Endothelial cell of umbilical vein (primary cell): ENCODE measurements around the gene HFE. TPM values are rescaled to one million over a fixed set of nuclear protein-coding genes. Genes with fewer than 3 reads are reported as not detected.

Experiments
- BruUV-seq: library from RNA; stranded (reverse); fragments of 400-500 nt; replicated peaks from 2 replicates; lab custom pipeline; 2021; lab: Mats Ljungman, UMichigan
- CTCF ChIA-PET: fragments of 300-600, 350-600 bp; sonication (Branson Sonifier 250); formaldehyde crosslinking; loops from one replicate; lab custom pipeline; 2021; ENCODE audit warnings: antibody characterized with exemption, inconsistent platforms; lab: Charles Lee
- POLR2A ChIA-PET: fragments of 300-600, 350-600 bp; sonication (Branson Sonifier 250); formaldehyde crosslinking; loops from one replicate; lab custom pipeline; 2021; ENCODE audit warnings: antibody characterized with exemption, inconsistent platforms; lab: Charles Lee
- DNase-seq: peaks from one replicate; pipeline ENCODE4 v3.0.0-alpha.2; 2011; ENCODE audit warnings: low read depth, low spot score
- FAIRE-seq: peaks from 2 replicates; lab custom pipeline; 2011; peaks lifted over from hg19 to GRCh38; lab: Jason Lieb, UNC
- H2AFZ ChIP-seq: 2 replicates; pipeline ENCODE4 v1.6.0; 2012; ENCODE audit warnings: low read depth, low read length, control low read depth, inconsistent platforms
- H3K27ac ChIP-seq: 2 replicates; pipeline ENCODE4 v1.5.1; 2011; ENCODE audit warnings: low read depth, mild to moderate bottlenecking, control low read depth, low read length, moderate library complexity; ENCODE audit not compliant: insufficient read depth
- H3K27me3 ChIP-seq, 2 experiments: 2 replicates each; pipeline versions ENCODE4 v1.6.0 to v1.6.1; 2011; ENCODE audit warnings: low read length in 2 of 2, mixed read lengths in 1 of 2; ENCODE audit not compliant: control insufficient read depth in 2 of 2, insufficient read depth in 2 of 2
- H3K36me3 ChIP-seq, 2 experiments: 2 replicates in 1 of 2; 3 replicates in 1 of 2; pipeline ENCODE4 v1.5.1; 2011; ENCODE audit warnings: low read length in 2 of 2, mild to moderate bottlenecking in 1 of 2, moderate library complexity in 1 of 2; ENCODE audit not compliant: control insufficient read depth in 2 of 2, insufficient read depth in 2 of 2; ENCODE audit errors: extremely low read depth in 1 of 2
- H3K4me1 ChIP-seq: 3 replicates; pipeline ENCODE4 v1.5.1; 2011; ENCODE audit warnings: mild to moderate bottlenecking, low read length; ENCODE audit not compliant: control insufficient read depth, insufficient read depth; ENCODE audit errors: extremely low read depth
- H3K4me2 ChIP-seq: 2 replicates; pipeline ENCODE4 v1.6.1; 2011; ENCODE audit warnings: low read length, control low read depth, mixed read lengths; ENCODE audit not compliant: insufficient read depth
- H3K4me3 ChIP-seq, 3 experiments: fragments of 200-600 bp in 1 of 3; sonication (generic), shearing (Covaris generic) in 1 of 3; replicated peaks in 1 of 3; 2 replicates each; pipeline ENCODE4 v1.5.1; 2011 to 2016; ENCODE audit warnings: control low read depth in 3 of 3, low read length in 3 of 3, mild to moderate bottlenecking in 2 of 3, inconsistent platforms in 1 of 3, low read depth in 1 of 3, moderate library complexity in 1 of 3; ENCODE audit not compliant: insufficient read depth in 1 of 3
- H3K79me2 ChIP-seq: 2 replicates; pipeline ENCODE4 v1.6.0; 2012; ENCODE audit warnings: low read length, inconsistent platforms; ENCODE audit not compliant: control insufficient read depth, insufficient read depth
- H3K9ac ChIP-seq: replicated peaks from 2 replicates; pipeline ENCODE3; 2011; ENCODE audit warnings: low read length, control low read depth; ENCODE audit not compliant: insufficient read depth; ENCODE audit errors: extremely low read depth
- H3K9me1 ChIP-seq: replicated peaks from 3 replicates; pipeline ENCODE4 v1.6.0; 2011; ENCODE audit warnings: mild to moderate bottlenecking, low read length; ENCODE audit not compliant: control insufficient read depth, insufficient read depth; ENCODE audit errors: extremely low read depth
- H3K9me3 ChIP-seq: replicated peaks from 2 replicates; pipeline ENCODE4 v1.5.1; 2012; ENCODE audit warnings: low read length, inconsistent platforms; ENCODE audit not compliant: control insufficient read depth, insufficient read depth
- H4K20me1 ChIP-seq: replicated peaks from 2 replicates; pipeline ENCODE3; 2011; ENCODE audit warnings: mild to moderate bottlenecking, low read length; ENCODE audit not compliant: control insufficient read depth, insufficient read depth; ENCODE audit errors: extremely low read depth
- EZH2 ChIP-seq: IDR thresholded peaks from 2 replicates; pipeline ENCODE4 v1.6.1; 2012; ENCODE audit warnings: borderline replicate concordance, low read depth, mild to moderate bottlenecking, moderate library complexity, low read length, inconsistent platforms; ENCODE audit not compliant: severe bottlenecking
- FOS ChIP-seq: IDR thresholded peaks from 2 replicates; pipeline ENCODE4 v1.6.1; 2011; ENCODE audit warnings: mild to moderate bottlenecking, low read length, moderate library complexity, borderline replicate concordance; ENCODE audit not compliant: insufficient read depth
- GATA2 ChIP-seq: IDR thresholded peaks from 2 replicates; pipeline ENCODE4 v1.7.0; 2011; ENCODE audit warnings: low read depth, mild to moderate bottlenecking, moderate library complexity, mixed read lengths, low read length; ENCODE audit not compliant: insufficient read length, insufficient read depth
- JUN ChIP-seq: IDR thresholded peaks from 2 replicates; pipeline ENCODE4 v1.6.1; 2011; ENCODE audit warnings: borderline replicate concordance, low read depth; ENCODE audit not compliant: insufficient read length, insufficient read depth
- MAX ChIP-seq: IDR thresholded peaks from 2 replicates; pipeline ENCODE4 v1.6.1; 2011; ENCODE audit not compliant: insufficient read depth, insufficient read length
- MYC ChIP-seq: IDR thresholded peaks from one replicate; pipeline ENCODE4 v1.6.1; 2011; ENCODE audit warnings: mild to moderate bottlenecking, low read depth, low read length
- POLR2A ChIP-seq: IDR thresholded peaks from 2 replicates; pipeline ENCODE4 v1.6.1; 2012; ENCODE audit warnings: low read depth, mild to moderate bottlenecking, control low read depth, low read length
- POLR2AphosphoS5 ChIP-seq: IDR thresholded peaks from 2 replicates; pipeline ENCODE4 v1.6.1; 2012; ENCODE audit warnings: low read depth, mild to moderate bottlenecking, control low read depth, low read length, moderate library complexity; ENCODE audit not compliant: insufficient read depth
- dilution Hi-C: fragments of 300-500 bp; cut with MboI; formaldehyde crosslinking; loops from one replicate; pipeline ENCODE4 v1.15.0; 2019; ENCODE audit warnings: low sequenced_read_pairs; ENCODE audit not compliant: extremely low pct_ligation_motif_present
- intact Hi-C: fragments of 100-400 bp; cut with micrococcal nuclease; formaldehyde crosslinking; loops from one replicate; pipeline ENCODE4 v1.10.0; 2022
- polyA plus RNA-seq, 4 experiments: library from polyadenylated mRNA; depleted of rRNA in 3 of 4; stranded (reverse) in 3 of 4; unstranded in 1 of 4; fragments of >200 nt; gene quantifications; 2 replicates each; pipeline versions ENCODE4 v1.2.1 to v1.2.3, GENCODE V29; 2011 to 2012; ENCODE audit warnings: missing spikeins in 1 of 4
- total RNA-seq: library from RNA; stranded (reverse); gene quantifications from 2 replicates; pipeline ENCODE4 v1.2.3, GENCODE V29; 2021
- TF ChIP-seq, protein P1 (sequence below), 2 donors: IDR thresholded peaks; 1 replicate in 1 of 2; 2 replicates in 1 of 2; pipeline ENCODE4 v1.5.1; 2011; ENCODE audit warnings: low read length in 2 of 2, mild to moderate bottlenecking in 2 of 2, moderate library complexity in 2 of 2, control low read depth in 1 of 2, inconsistent platforms in 1 of 2, low read depth in 1 of 2; ENCODE audit not compliant: insufficient read depth in 1 of 2; ENCODE audit errors: extremely low read depth in 1 of 2

The HFE gene
- total and polyA plus RNA-seq, 2 donors (not counting 3 experiments of a cell fraction or from before 2014, with no cell fraction given): 6.3 to 8.1 TPM

- H3K4me3 ChIP-seq: no peak overlapping the region
- intact Hi-C loops: no loop called here
- H2AFZ ChIP-seq: no peak overlapping the region
- no peaks in the 10 kb centered on the region for H4K20me1 ChIP-seq
- no peaks in the 10 kb centered on the region for H3K79me2 ChIP-seq
- H3K27me3 ChIP-seq: no peaks in the 10 kb centered on the region
- ChIA-PET POLR2A (interaction anchor here (0.5 kb wide), 1 partner anchor 1522 kb away, joined by 4 read pairs; no protein-coding TSS in a partner anchor), CTCF (no interaction called here)
- H3K9me3 ChIP-seq: no peaks in the 10 kb centered on the region
- DNase-seq (no peak), FAIRE-seq (no peak)
- H3K9me1 ChIP-seq: no peaks in the 10 kb centered on the region
- H3K4me2 ChIP-seq: no peak overlapping the region
- no peak overlapping the region for H3K27ac ChIP-seq
- H3K36me3 ChIP-seq: no peaks in the 10 kb centered on the region
- H3K9ac ChIP-seq: no peak overlapping the region
- no TSS peak for BruUV-seq
- dilution Hi-C loops: no loop called here
- no peak for TF ChIP-seq GATA2
- no peak for TF ChIP-seq POLR2A
- TF ChIP-seq JUN: no peak
- TF ChIP-seq MAX: no peak
- no peak for TF ChIP-seq FOS
- TF ChIP-seq, protein P1, sequence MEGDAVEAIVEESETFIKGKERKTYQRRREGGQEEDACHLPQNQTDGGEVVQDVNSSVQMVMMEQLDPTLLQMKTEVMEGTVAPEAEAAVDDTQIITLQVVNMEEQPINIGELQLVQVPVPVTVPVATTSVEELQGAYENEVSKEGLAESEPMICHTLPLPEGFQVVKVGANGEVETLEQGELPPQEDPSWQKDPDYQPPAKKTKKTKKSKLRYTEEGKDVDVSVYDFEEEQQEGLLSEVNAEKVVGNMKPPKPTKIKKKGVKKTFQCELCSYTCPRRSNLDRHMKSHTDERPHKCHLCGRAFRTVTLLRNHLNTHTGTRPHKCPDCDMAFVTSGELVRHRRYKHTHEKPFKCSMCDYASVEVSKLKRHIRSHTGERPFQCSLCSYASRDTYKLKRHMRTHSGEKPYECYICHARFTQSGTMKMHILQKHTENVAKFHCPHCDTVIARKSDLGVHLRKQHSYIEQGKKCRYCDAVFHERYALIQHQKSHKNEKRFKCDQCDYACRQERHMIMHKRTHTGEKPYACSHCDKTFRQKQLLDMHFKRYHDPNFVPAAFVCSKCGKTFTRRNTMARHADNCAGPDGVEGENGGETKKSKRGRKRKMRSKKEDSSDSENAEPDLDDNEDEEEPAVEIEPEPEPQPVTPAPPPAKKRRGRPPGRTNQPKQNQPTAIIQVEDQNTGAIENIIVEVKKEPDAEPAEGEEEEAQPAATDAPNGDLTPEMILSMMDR (IDR thresholded peaks at IDR 0.05; ENCODE audit: extremely low read depth in 1 of 2, insufficient read depth in 1 of 2, low read depth in 1 of 2, low read length in 2 of 2): no peak
- no peak for TF ChIP-seq POLR2AphosphoS5
- no peak for TF ChIP-seq MYC
- TF ChIP-seq EZH2: no peak
- peaks cover 12% of the 10 kb centered on the region for H3K4me1 ChIP-seq
These were observed 49.1 kb downstream of the HFE start for GRCh38 chr6:26136321-26136720.
